Ishikawa (cell line): Measurements from ENCODE around the gene BACE2.

ENCODE experiments used
- CEBPB ChIP-seq: IDR thresholded peaks from 2 replicates; pipeline ENCODE4 v1.6.1; 2012
- CREB1 ChIP-seq: IDR thresholded peaks from 2 replicates; pipeline ENCODE4 v1.6.1; 2012; ENCODE audit warnings: low read depth
- EGR1 ChIP-seq: IDR thresholded peaks from 2 replicates; pipeline ENCODE4 v1.6.1; 2012
- EP300 ChIP-seq: IDR thresholded peaks from 2 replicates; pipeline ENCODE4 v1.6.1; 2012; ENCODE audit warnings: borderline replicate concordance
- FOXM1 ChIP-seq: IDR thresholded peaks from 2 replicates; pipeline ENCODE4 v1.6.1; 2012; ENCODE audit warnings: low read depth, borderline replicate concordance
- MAX ChIP-seq: IDR thresholded peaks from 2 replicates; pipeline ENCODE4 v1.6.1; 2012
- RAD21 ChIP-seq: IDR thresholded peaks from 2 replicates; pipeline ENCODE4 v1.6.1; 2012; ENCODE audit warnings: low read depth
- TAF1 ChIP-seq: IDR thresholded peaks from 2 replicates; pipeline ENCODE4 v1.6.1; 2012; ENCODE audit warnings: low read depth, mild to moderate bottlenecking
- TCF12 ChIP-seq: IDR thresholded peaks from 2 replicates; pipeline ENCODE4 v1.6.1; 2012; ENCODE audit warnings: low read depth
- TEAD4 ChIP-seq: IDR thresholded peaks from 2 replicates; pipeline ENCODE4 v1.6.1; 2012
- YY1 ChIP-seq: IDR thresholded peaks from 2 replicates; pipeline ENCODE4 v1.6.1; 2012; ENCODE audit warnings: low read depth
- TF ChIP-seq, protein P1 (sequence below): IDR thresholded peaks from 2 replicates; pipeline ENCODE4 v1.6.1; 2012; ENCODE audit warnings: low read depth, mild to moderate bottlenecking
- TF ChIP-seq, protein P2 (sequence below): IDR thresholded peaks from 2 replicates; pipeline ENCODE4 v1.6.1; 2012

DNA sequence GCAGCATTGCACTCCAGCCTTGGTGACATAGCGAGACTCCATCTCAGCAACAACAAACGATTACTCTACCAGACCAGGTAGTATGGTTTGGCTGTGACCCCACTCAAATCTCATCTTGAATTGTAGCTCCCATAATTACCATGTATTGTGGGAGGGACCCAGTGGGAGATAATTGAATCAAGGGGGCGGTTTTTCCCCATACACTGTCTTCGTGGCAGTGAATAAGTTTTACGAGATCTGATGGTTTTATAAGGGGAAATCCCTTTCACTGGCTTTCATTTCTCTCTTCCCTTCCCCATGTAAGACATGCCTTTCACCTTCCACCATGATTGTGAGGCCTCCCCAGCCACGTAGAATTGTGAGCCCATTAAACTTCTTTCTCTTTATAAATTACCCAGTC is 66.0 kb downstream of the BACE2 start:
- TF ChIP-seq TEAD4 (no peak), CEBPB (no peak), MAX (no peak), FOXM1 (no peak), YY1 (no peak), CREB1 (no peak), EGR1 (no peak), EP300 (no peak), TAF1 (no peak), RAD21 (no peak), TCF12 (no peak)
- TF ChIP-seq, protein P1, sequence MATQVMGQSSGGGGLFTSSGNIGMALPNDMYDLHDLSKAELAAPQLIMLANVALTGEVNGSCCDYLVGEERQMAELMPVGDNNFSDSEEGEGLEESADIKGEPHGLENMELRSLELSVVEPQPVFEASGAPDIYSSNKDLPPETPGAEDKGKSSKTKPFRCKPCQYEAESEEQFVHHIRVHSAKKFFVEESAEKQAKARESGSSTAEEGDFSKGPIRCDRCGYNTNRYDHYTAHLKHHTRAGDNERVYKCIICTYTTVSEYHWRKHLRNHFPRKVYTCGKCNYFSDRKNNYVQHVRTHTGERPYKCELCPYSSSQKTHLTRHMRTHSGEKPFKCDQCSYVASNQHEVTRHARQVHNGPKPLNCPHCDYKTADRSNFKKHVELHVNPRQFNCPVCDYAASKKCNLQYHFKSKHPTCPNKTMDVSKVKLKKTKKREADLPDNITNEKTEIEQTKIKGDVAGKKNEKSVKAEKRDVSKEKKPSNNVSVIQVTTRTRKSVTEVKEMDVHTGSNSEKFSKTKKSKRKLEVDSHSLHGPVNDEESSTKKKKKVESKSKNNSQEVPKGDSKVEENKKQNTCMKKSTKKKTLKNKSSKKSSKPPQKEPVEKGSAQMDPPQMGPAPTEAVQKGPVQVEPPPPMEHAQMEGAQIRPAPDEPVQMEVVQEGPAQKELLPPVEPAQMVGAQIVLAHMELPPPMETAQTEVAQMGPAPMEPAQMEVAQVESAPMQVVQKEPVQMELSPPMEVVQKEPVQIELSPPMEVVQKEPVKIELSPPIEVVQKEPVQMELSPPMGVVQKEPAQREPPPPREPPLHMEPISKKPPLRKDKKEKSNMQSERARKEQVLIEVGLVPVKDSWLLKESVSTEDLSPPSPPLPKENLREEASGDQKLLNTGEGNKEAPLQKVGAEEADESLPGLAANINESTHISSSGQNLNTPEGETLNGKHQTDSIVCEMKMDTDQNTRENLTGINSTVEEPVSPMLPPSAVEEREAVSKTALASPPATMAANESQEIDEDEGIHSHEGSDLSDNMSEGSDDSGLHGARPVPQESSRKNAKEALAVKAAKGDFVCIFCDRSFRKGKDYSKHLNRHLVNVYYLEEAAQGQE, result no peak
- TF ChIP-seq, protein P2, sequence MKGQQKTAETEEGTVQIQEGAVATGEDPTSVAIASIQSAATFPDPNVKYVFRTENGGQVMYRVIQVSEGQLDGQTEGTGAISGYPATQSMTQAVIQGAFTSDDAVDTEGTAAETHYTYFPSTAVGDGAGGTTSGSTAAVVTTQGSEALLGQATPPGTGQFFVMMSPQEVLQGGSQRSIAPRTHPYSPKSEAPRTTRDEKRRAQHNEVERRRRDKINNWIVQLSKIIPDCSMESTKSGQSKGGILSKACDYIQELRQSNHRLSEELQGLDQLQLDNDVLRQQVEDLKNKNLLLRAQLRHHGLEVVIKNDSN, result no peak
